Measurements from ENCODE around the gene MRTFB.

DNA sequence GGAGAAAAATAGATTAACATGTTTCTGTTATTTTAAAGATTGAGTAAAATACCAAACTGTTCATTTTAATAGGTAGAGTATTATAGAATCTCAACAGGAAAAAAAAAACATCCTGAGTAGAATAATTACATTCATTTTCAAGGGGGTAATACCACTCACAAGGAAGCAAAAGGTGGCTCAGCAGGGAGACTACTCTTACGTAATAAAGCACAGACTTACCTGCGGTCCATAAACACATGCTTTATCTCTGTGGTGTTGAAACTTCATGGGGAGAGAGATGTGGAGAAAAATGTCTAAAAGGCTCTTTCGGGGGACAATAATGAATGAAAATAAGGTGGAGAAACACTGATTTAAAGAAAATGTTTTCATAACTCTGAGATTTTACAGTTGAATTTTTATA lies 171.7 kb downstream of the MRTFB start:
- TF ChIP-seq CTCF (conservative IDR thresholded peaks at IDR 0.05; ENCODE audit: low read depth, low read length) (no peak), EZH2 (IDR thresholded peaks at IDR 0.05; ENCODE audit: low read length, unreplicated experiment) (no peak), EZH2phosphoT487 (IDR thresholded peaks at IDR 0.05; ENCODE audit: borderline replicate concordance, low read length) (no peak)
